ENCODE results near the gene SLC34A1.

The SLC34A1 gene

DNA sequence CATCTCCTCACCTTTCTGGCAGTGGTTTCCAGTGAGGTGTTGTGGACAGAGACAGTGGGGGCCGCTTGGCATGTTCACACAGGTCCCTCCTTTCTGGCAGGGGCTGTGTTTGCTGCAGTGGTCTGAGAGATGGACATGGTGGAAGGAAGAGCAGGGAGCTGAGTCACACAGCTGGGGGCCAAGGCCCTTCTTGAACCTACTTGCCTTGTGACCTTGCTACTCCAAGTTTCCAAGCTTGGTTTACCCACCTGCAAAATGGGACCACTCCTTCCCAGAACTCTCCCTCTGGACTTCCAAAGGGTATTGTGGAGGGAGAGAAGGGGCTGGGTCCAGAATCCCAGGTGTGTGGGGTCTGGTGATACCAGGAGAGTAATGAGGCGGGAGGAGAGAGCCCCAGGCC, 21.1 kb downstream of the SLC34A1 start:
- Histone ChIP-seq H2AFZ (ENCODE audit: low read depth, low read length, severe bottlenecking) (no peak overlapping the region), H3K4me3 (ENCODE audit: insufficient read depth, low read length, poor library complexity, severe bottlenecking) (no peak overlapping the region), H3K79me2 (ENCODE audit: insufficient read depth, low read length) (no peaks in the 10 kb centered on the region), H3K36me3 (ENCODE audit: low read length) (no peaks in the 10 kb centered on the region), H3K9me3 (ENCODE audit: insufficient read depth, low read length) (no peaks in the 10 kb centered on the region), H3F3A (ENCODE audit: insufficient read depth) (no peaks in the 10 kb centered on the region; the same call in 1 of the 2 replicates), H3K27ac (ENCODE audit: low read depth, low read length) (no peak overlapping the region), H3K9me2 (replicated peaks; ENCODE audit: insufficient read depth, low read length) (no peaks in the 10 kb centered on the region), H4K20me1 (ENCODE audit: low read depth, low read length) (no peaks in the 10 kb centered on the region), H3K9ac (ENCODE audit: low read length) (no peak overlapping the region), H3K27me3 (ENCODE audit: low read length) (no peaks in the 10 kb centered on the region), H3K4me2 (ENCODE audit: low read depth, low read length, poor library complexity, severe bottlenecking) (no peak overlapping the region)
- TF ChIP-seq, protein P1, sequence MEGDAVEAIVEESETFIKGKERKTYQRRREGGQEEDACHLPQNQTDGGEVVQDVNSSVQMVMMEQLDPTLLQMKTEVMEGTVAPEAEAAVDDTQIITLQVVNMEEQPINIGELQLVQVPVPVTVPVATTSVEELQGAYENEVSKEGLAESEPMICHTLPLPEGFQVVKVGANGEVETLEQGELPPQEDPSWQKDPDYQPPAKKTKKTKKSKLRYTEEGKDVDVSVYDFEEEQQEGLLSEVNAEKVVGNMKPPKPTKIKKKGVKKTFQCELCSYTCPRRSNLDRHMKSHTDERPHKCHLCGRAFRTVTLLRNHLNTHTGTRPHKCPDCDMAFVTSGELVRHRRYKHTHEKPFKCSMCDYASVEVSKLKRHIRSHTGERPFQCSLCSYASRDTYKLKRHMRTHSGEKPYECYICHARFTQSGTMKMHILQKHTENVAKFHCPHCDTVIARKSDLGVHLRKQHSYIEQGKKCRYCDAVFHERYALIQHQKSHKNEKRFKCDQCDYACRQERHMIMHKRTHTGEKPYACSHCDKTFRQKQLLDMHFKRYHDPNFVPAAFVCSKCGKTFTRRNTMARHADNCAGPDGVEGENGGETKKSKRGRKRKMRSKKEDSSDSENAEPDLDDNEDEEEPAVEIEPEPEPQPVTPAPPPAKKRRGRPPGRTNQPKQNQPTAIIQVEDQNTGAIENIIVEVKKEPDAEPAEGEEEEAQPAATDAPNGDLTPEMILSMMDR (IDR thresholded peaks at IDR 0.05; ENCODE audit: insufficient read depth, low read length, poor library complexity, severe bottlenecking): no peak
- no peak for TF ChIP-seq EZH2phosphoT487 (conservative IDR thresholded peaks at IDR 0.05; ENCODE audit: low read length)

DNA sequence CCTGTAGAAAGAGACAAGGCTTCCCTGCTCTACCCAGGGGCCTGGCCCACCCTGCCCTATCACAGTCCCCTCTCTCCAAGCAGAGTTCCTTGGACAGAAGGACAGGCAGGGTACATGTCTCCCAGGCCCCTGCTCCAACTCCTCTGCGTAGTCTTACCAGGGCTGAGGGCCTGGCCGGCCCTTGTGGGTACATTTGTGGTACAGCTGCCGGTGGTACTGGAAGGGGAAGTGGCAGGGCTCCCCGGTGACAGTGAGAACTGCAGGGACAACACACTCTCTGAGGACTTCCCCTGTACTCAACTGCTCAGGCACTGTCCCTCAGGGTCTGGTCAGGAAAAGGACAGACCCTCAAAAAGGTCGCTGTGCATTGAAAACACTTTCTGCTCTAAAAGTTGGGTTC, 21.6 kb downstream of the SLC34A1 start:
- Histone ChIP-seq H4K20me1 (ENCODE audit: low read depth, low read length) (no peaks in the 10 kb centered on the region), H3K36me3 (ENCODE audit: low read length) (no peaks in the 10 kb centered on the region), H3K4me3 (ENCODE audit: insufficient read depth, low read length, poor library complexity, severe bottlenecking) (no peak overlapping the region), H2AFZ (ENCODE audit: low read depth, low read length, severe bottlenecking) (no peak overlapping the region), H3K27ac (ENCODE audit: low read depth, low read length) (no peak overlapping the region), H3K79me2 (ENCODE audit: insufficient read depth, low read length) (no peaks in the 10 kb centered on the region), H3K9me2 (replicated peaks; ENCODE audit: insufficient read depth, low read length) (no peaks in the 10 kb centered on the region), H3K27me3 (ENCODE audit: low read length) (no peaks in the 10 kb centered on the region), H3K9me3 (ENCODE audit: insufficient read depth, low read length) (no peaks in the 10 kb centered on the region), H3K9ac (ENCODE audit: low read length) (no peak overlapping the region), H3K4me2 (ENCODE audit: low read depth, low read length, poor library complexity, severe bottlenecking) (no peak overlapping the region), H3F3A (ENCODE audit: insufficient read depth) (no peaks in the 10 kb centered on the region; the same call in 1 of the 2 replicates)
- TF ChIP-seq, protein P1 (IDR thresholded peaks at IDR 0.05; ENCODE audit: insufficient read depth, low read length, poor library complexity, severe bottlenecking): no peak
- TF ChIP-seq EZH2phosphoT487 (conservative IDR thresholded peaks at IDR 0.05; ENCODE audit: low read length): no peak

DNA sequence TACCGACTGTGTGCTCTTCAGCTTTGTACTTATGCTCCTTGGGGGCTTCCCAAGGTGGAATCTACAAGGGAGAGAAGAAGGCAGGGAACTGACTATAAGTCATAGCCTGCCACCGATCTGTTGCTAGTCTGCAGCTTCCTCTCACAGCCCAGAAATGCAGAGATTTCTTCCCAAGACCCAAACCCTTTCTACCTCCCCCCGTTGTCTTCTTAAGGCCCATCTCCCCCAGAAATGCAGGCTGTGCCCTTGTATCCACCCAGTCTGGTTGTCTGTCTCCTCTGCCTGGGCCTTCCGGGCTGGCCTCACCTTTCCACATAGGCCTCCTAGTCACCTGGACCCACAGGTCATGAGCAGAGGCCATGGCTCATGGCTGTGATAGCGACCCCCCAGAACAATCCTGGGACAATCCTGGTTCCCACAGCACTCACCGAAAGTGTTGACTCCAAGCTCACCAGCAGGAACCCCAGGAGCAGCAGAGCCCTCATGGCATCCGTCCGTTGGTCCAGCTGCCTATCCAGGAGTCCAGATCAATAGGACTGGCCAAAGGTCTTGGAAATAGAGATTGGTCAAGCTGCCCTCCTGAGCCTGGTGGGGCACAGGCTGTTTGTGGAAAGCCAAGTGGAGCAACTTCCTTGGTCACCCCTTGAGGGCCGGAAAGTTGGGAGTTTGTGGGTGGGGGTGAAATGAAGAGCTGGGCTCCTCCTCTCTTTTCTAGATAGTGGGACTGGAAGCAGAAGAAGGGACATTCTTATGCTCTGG, 25.0 kb downstream of the SLC34A1 start, which contains the start of gene F12:
Gene F12, minus strand, starts transcription at position 522 of the 759 bp plus-strand sequence. Its CDS starts 37 bp downstream, at position 485.
- H3K9me2 ChIP-seq (replicated peaks; ENCODE audit: insufficient read depth, low read length): no peaks in the 10 kb centered on the region
- H3K4me2 ChIP-seq (ENCODE audit: low read depth, low read length, poor library complexity, severe bottlenecking): no peak within 1 kb of the TSS
- TF ChIP-seq, protein P1 (IDR thresholded peaks at IDR 0.05; ENCODE audit: insufficient read depth, low read length, poor library complexity, severe bottlenecking): no peak
- no peak for TF ChIP-seq EZH2phosphoT487 (conservative IDR thresholded peaks at IDR 0.05; ENCODE audit: low read length)
- H3K27ac ChIP-seq (ENCODE audit: low read depth, low read length): no peak within 1 kb of the TSS
- H3K4me3 ChIP-seq (ENCODE audit: insufficient read depth, low read length, poor library complexity, severe bottlenecking): no peak within 1 kb of the TSS
- H3K9ac ChIP-seq (ENCODE audit: low read length): no peak within 1 kb of the TSS
- H3F3A ChIP-seq (ENCODE audit: insufficient read depth): no peaks in the 10 kb centered on the region; the same call in 1 of the 2 replicates
- H4K20me1 ChIP-seq (ENCODE audit: low read depth, low read length): no peaks in the 10 kb centered on the region
- H3K79me2 ChIP-seq (ENCODE audit: insufficient read depth, low read length): no peaks in the 10 kb centered on the region
- no peak within 1 kb of the TSS for H2AFZ ChIP-seq (ENCODE audit: low read depth, low read length, severe bottlenecking)
- no peaks in the 10 kb centered on the region for H3K27me3 ChIP-seq (ENCODE audit: low read length)
- H3K36me3 ChIP-seq (ENCODE audit: low read length): no peaks in the 10 kb centered on the region
- H3K9me3 ChIP-seq (ENCODE audit: insufficient read depth, low read length): no peaks in the 10 kb centered on the region

All from SU-DHL-6 (cell line).